ENCODE data around the gene PRDM10. TPM values are rescaled to one million over a fixed set of nuclear protein-coding genes. Genes with fewer than 3 reads are reported as not detected.

Gene PRDM10
- total and polyA plus RNA-seq, 8 donors, result 1.7 to 148 (median 7.0) TPM

DNA sequence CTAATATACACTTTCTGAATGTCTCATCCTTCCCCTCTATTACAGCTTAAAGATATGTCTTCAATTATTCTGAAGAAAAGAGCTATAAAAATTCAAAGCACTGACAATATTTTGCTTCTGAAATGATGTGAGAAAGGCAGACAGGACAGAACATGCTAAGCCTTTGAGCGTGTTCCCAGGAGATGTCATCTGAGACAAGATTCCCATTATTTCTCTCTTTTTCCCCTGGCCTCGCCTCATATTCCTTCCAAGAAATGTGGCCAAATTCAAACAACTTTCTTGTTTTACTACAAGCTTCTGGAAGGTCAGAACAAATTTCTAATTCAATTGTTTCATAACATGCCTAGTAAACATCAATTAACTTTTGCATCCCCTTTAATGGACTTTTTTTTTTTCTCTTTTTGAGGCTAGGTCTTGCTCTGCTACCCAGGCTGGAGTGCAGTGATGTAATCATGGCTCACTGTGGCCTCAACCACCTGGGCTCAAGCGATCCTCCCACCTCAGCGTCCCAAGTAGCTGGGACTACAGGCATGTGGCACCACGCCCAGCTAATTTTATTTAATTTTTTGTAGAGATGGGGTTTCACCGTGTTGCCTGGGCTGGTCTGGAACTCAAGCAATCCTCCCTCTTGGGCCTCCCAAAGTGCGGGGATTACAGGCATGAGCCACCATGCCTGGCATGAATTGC, 70.1 kb downstream of the PRDM10 start:
- Histone ChIP-seq H3K9me3 (no peaks in the 10 kb centered on the region), H3K4me3 (no peak overlapping the region), H3K36me3 (peaks cover 11 to 53% (median 44%) of the 10 kb centered on the region in 4 donors), H3K4me1 (no peaks in the 10 kb centered on the region), H3K27ac (no peak overlapping the region), H3K27me3 (no peaks in the 10 kb centered on the region)
- intact Hi-C loops (cut with DNase I; ENCODE audit: low total_unique reads), result no loop called here
- TF ChIP-seq EP300 (IDR thresholded peaks at IDR 0.05) (no peak), POLR2A (IDR thresholded peaks at IDR 0.05) (no peak), POLR2AphosphoS5 (IDR thresholded peaks at IDR 0.05) (no peak)
- TF ChIP-seq, protein P1, sequence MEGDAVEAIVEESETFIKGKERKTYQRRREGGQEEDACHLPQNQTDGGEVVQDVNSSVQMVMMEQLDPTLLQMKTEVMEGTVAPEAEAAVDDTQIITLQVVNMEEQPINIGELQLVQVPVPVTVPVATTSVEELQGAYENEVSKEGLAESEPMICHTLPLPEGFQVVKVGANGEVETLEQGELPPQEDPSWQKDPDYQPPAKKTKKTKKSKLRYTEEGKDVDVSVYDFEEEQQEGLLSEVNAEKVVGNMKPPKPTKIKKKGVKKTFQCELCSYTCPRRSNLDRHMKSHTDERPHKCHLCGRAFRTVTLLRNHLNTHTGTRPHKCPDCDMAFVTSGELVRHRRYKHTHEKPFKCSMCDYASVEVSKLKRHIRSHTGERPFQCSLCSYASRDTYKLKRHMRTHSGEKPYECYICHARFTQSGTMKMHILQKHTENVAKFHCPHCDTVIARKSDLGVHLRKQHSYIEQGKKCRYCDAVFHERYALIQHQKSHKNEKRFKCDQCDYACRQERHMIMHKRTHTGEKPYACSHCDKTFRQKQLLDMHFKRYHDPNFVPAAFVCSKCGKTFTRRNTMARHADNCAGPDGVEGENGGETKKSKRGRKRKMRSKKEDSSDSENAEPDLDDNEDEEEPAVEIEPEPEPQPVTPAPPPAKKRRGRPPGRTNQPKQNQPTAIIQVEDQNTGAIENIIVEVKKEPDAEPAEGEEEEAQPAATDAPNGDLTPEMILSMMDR (IDR thresholded peaks at IDR 0.05), result no peak
- DNase-seq, result no peak
- 85 to 94% (median 89%) methylated on average over 7 of the region's 7 CpGs for WGBS, 5 donors

DNA sequence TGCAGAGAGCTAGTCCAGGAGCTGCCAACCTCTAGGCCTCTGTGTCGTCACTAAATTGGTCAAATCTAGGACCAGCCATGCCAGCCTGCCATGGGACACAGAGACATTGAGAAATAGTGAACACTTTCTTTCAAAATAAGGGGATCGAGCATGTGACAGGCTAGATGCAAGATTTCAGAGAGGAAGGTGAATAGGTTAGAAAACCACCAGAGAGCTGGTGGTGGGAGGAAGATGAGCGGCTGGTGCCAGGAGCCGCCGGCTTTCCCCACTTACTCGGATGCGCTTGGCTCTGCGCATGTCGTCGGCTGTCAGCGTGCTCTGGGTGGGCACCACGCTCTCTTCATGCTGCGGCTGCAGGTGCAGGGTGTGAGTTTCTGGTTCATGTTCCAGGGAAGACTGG, 71.9 kb downstream of the PRDM10 start:
- no peak for DNase-seq
- Histone ChIP-seq H3K9me3 (no peaks in the 10 kb centered on the region), H3K36me3 (peaks cover 11 to 48% (median 44%) of the 10 kb centered on the region in 4 donors), H3K4me3 (no peak overlapping the region), H3K4me1 (no peaks in the 10 kb centered on the region), H3K27me3 (no peaks in the 10 kb centered on the region), H3K27ac (no peak overlapping the region)
- 83 to 96% (median 91%) methylated on average over 13 of the region's 13 CpGs for WGBS, 5 donors
- no peak for TF ChIP-seq EP300 (IDR thresholded peaks at IDR 0.05)
- TF ChIP-seq, protein P1 (IDR thresholded peaks at IDR 0.05), result no peak
- TF ChIP-seq POLR2AphosphoS5 (IDR thresholded peaks at IDR 0.05), result no peak
- no peak for TF ChIP-seq POLR2A (IDR thresholded peaks at IDR 0.05)
- intact Hi-C loops (cut with DNase I; ENCODE audit: low total_unique reads), result no loop called here

DNA sequence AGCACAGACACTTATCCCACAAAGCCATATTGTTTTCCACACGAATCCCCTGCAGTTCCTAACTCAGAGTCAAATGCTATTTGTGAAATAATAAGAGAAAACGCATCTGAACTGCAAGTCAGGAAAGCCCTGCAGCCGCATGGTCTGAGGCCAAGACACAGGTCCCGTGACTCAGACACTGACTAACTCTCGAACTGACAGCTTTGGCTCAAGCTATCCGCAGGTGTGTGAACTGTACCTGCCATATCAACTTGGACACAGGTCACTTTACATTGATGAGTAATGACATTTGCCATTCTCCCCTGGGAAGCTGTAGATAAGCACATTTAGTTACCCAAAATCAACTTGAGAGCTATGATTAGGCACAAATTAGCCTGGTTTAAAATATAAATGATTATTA, 72.3 kb downstream of the PRDM10 start:
- intact Hi-C loops (cut with DNase I; ENCODE audit: low total_unique reads), result no loop called here
- Histone ChIP-seq H3K9me3 (no peaks in the 10 kb centered on the region), H3K4me3 (no peak overlapping the region), H3K36me3 (peaks cover 11 to 52% (median 45%) of the 10 kb centered on the region in 4 donors), H3K27ac (no peak overlapping the region), H3K4me1 (no peaks in the 10 kb centered on the region), H3K27me3 (no peaks in the 10 kb centered on the region)
- WGBS, 5 donors, result 60 to 91% (median 81%) methylated on average over 6 of the region's 6 CpGs
- no peak for DNase-seq
- no peak for TF ChIP-seq EP300 (IDR thresholded peaks at IDR 0.05)
- TF ChIP-seq POLR2AphosphoS5 (IDR thresholded peaks at IDR 0.05), result no peak
- TF ChIP-seq, protein P1 (IDR thresholded peaks at IDR 0.05), result no peak
- TF ChIP-seq POLR2A (IDR thresholded peaks at IDR 0.05), result no peak

DNA sequence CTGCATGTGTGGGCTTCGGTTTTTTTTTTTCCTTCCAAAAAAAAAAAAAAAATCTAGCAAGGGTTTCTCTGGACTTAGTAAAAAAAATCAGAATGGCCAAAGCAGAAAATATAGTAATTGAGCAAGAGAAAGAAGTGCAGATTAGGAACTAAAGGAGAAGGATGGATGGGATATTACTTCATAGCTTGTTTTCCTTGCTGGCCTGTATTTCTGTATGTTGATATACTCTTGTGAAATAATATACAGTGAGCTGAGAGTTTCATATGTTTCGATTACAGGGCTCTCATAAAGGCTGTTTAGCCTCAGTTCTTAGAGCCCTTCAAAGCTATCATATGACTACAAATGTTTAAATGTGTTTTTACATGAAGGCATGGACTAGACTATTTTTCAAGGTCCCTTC, 72.9 kb downstream of the PRDM10 start:
- TF ChIP-seq POLR2A (IDR thresholded peaks at IDR 0.05), result no peak
- TF ChIP-seq, protein P1 (IDR thresholded peaks at IDR 0.05), result no peak
- TF ChIP-seq EP300 (IDR thresholded peaks at IDR 0.05), result no peak
- no peak for TF ChIP-seq POLR2AphosphoS5 (IDR thresholded peaks at IDR 0.05)
- peaks cover 11 to 54% (median 48%) of the 10 kb centered on the region in 4 donors for H3K36me3 ChIP-seq
- whole genome bisulfite sequencing, 5 donors, result 77 to 95% (median 86%) methylated on average over 2 of the region's 2 CpGs
- no peak overlapping the region for H3K4me3 ChIP-seq
- intact Hi-C loops (cut with DNase I; ENCODE audit: low total_unique reads), result no loop called here
- H3K9me3 ChIP-seq, result no peaks in the 10 kb centered on the region
- H3K4me1 ChIP-seq, result no peaks in the 10 kb centered on the region
- no peaks in the 10 kb centered on the region for H3K27me3 ChIP-seq
- no peak for DNase-seq
- no peak overlapping the region for H3K27ac ChIP-seq
